ENCODE data around the gene CTU2. TPM values are rescaled to one million over a fixed set of nuclear protein-coding genes. Genes with fewer than 3 reads are reported as not detected.

CTU2 gene
- total RNA-seq, 4 donors from 2014 or later: 6.0 to 19.9 (median 10.7) TPM

GRCh38 chr16:88678224-88678979, 27.9 kb upstream of the CTU2 start:
- Histone ChIP-seq H3K4me1 (peaks cover 0 to 6% (median 0%) of the 10 kb centered on the region in 3 donors), H3K27me3 (peaks cover 57% of the 10 kb centered on the region), H3K27ac (no peak overlapping the region), H3K9me3 (no peaks in the 10 kb centered on the region), H3K36me3 (peaks cover 0 to 10% of the 10 kb centered on the region in 2 donors), H3K4me3 (no peak overlapping the region)
- no peak for ATAC-seq
- WGBS, 2 donors (ENCODE audit: low coverage in 1 of 2): 20% methylated on average over 1 of the region's 32 CpGs; no CpG with 5 or more reads in 1 of the 2 donors
- TF ChIP-seq POLR2A (IDR thresholded peaks at IDR 0.05) (no peak), CTCF (IDR thresholded peaks at IDR 0.05) (no peak), POLR2AphosphoS5 (IDR thresholded peaks at IDR 0.05) (no peak), EP300 (IDR thresholded peaks at IDR 0.05) (no peak)

GRCh38 chr16:88680554-88681083, 25.7 kb upstream of the CTU2 start:
- peaks cover 79% of the 10 kb centered on the region for H3K27me3 ChIP-seq
- no peaks in the 10 kb centered on the region for H3K9me3 ChIP-seq
- peaks cover 0 to 17% (median 0%) of the 10 kb centered on the region in 3 donors for H3K4me1 ChIP-seq
- no peak for TF ChIP-seq POLR2A (IDR thresholded peaks at IDR 0.05)
- no peak for TF ChIP-seq EP300 (IDR thresholded peaks at IDR 0.05)
- no peak for TF ChIP-seq POLR2AphosphoS5 (IDR thresholded peaks at IDR 0.05)
- TF ChIP-seq CTCF (IDR thresholded peaks at IDR 0.05): no peak
- H3K4me3 ChIP-seq: no peak overlapping the region
- no peak for ATAC-seq
- no peaks in the 10 kb centered on the region for H3K36me3 ChIP-seq
- WGBS, 2 donors (ENCODE audit: low coverage in 1 of 2): 41 to 60% methylated on average over 2 to 4 of the region's 5 CpGs
- no peak overlapping the region for H3K27ac ChIP-seq

- no peak for ATAC-seq
- H3K4me3 ChIP-seq: no peak overlapping the region
- peaks cover 85% of the 10 kb centered on the region for H3K27me3 ChIP-seq
- no peak overlapping the region for H3K27ac ChIP-seq
- H3K9me3 ChIP-seq: no peaks in the 10 kb centered on the region
- no peaks in the 10 kb centered on the region for H3K36me3 ChIP-seq
- WGBS, 2 donors (ENCODE audit: low coverage in 1 of 2): 20 to 67% methylated on average over 1 of the region's 31 CpGs
- H3K4me1 ChIP-seq: peaks cover 0 to 22% (median 3%) of the 10 kb centered on the region in 3 donors
- TF ChIP-seq EP300 (IDR thresholded peaks at IDR 0.05): no peak
- no peak for TF ChIP-seq POLR2AphosphoS5 (IDR thresholded peaks at IDR 0.05)
- no peak for TF ChIP-seq POLR2A (IDR thresholded peaks at IDR 0.05)
- no peak for TF ChIP-seq CTCF (IDR thresholded peaks at IDR 0.05)
These were observed 25.1 kb upstream of the CTU2 start for GRCh38 chr16:88681084-88681680.

GRCh38 chr16:88681709-88682451, 24.4 kb upstream of the CTU2 start:
- TF ChIP-seq POLR2AphosphoS5 (IDR thresholded peaks at IDR 0.05) (no peak), EP300 (IDR thresholded peaks at IDR 0.05) (no peak), POLR2A (IDR thresholded peaks at IDR 0.05) (no peak), CTCF (IDR thresholded peaks at IDR 0.05) (no peak)
- Histone ChIP-seq H3K36me3 (no peaks in the 10 kb centered on the region), H3K9me3 (no peaks in the 10 kb centered on the region), H3K27me3 (peaks cover 92% of the 10 kb centered on the region), H3K4me3 (no peak overlapping the region), H3K27ac (peak overlapping the region in 2 of 4 donors; percentile 46 to 53), H3K4me1 (peaks cover 0 to 29% (median 10%) of the 10 kb centered on the region in 3 donors)
- ATAC-seq: peak; percentile 32
- WGBS, 2 donors (ENCODE audit: low coverage in 1 of 2): 17% methylated on average over 8 of the region's 21 CpGs; no CpG with 5 or more reads in 1 of the 2 donors

Data from gastroesophageal sphincter (tissue), 4 donors.